Activated CD8-positive, alpha-beta memory T cell treated with anti-CD3 and anti-CD28 coated beads for 1 hour (primary cell): ENCODE data around the gene GNAL.
A peak's percentile ranks its signal among the peaks of the same experiment; 100 is the strongest.
"Not testable (repeated sequence)": the region's sequence is repeated elsewhere in the genome, so short reads cannot be mapped to it uniquely, and the experiment has no call there.

Experiments used
- DNase-seq, 2 donors: peaks; one replicate each; pipeline ENCODE4 v3.0.0-alpha.2; 2020; ENCODE audit warnings: low read depth in 1 of 2; ENCODE audit errors: extremely low read depth in 1 of 2

Gene GNAL

GRCh38 chr18:11688972-11689668, at the start of gene GNAL:
Gene GNAL (plus strand): TSS chr18:11689264. CDS start chr18:11689564, 300 bp downstream.
- peak in 1 of 2 donors; percentile 7 for DNase-seq

- DNase-seq: not testable (repeated sequence)
These were observed 41.8 kb upstream of the GNAL start for GRCh38 chr18:11647310-11647709.

- DNase-seq: not testable (repeated sequence)
These were observed 41.3 kb upstream of the GNAL start for GRCh38 chr18:11647804-11648203.

GRCh38 chr18:11649839-11650238, 39.2 kb upstream of the GNAL start:
- no peak for DNase-seq

- no peak for DNase-seq
These were observed 37.2 kb upstream of the GNAL start for GRCh38 chr18:11651899-11652298.

- no peak for DNase-seq
These were observed 35.5 kb upstream of the GNAL start for GRCh38 chr18:11653521-11653920.

GRCh38 chr18:11654736-11655605, 34.1 kb upstream of the GNAL start:
- DNase-seq: peak in 1 of 2 donors; percentile 6

GRCh38 chr18:11655606-11655932, 33.5 kb upstream of the GNAL start:
- no peak for DNase-seq

- DNase-seq: no peak
These were observed 31.9 kb upstream of the GNAL start for GRCh38 chr18:11657152-11657551.

GRCh38 chr18:11657554-11657953, 31.5 kb upstream of the GNAL start:
- DNase-seq: no peak

- no peak for DNase-seq
These were observed 31.0 kb upstream of the GNAL start for GRCh38 chr18:11658019-11658418.

- DNase-seq: no peak
These were observed 30.1 kb upstream of the GNAL start for GRCh38 chr18:11658989-11659388.

- no peak for DNase-seq
These were observed 28.4 kb upstream of the GNAL start for GRCh38 chr18:11660691-11661090.

- DNase-seq: no peak
These were observed 27.6 kb upstream of the GNAL start for GRCh38 chr18:11661430-11661829.

GRCh38 chr18:11663439-11664029, 25.5 kb upstream of the GNAL start:
- no peak for DNase-seq

GRCh38 chr18:11664286-11664685, 24.8 kb upstream of the GNAL start:
- DNase-seq: no peak

- DNase-seq: no peak
These were observed 23.9 kb upstream of the GNAL start for GRCh38 chr18:11665146-11665545.

GRCh38 chr18:11665587-11665986, 23.5 kb upstream of the GNAL start:
- DNase-seq: no peak

- DNase-seq: no peak
These were observed 22.9 kb upstream of the GNAL start for GRCh38 chr18:11666176-11666575.

- DNase-seq: no peak
These were observed 22.2 kb upstream of the GNAL start for GRCh38 chr18:11666831-11667230.

GRCh38 chr18:11667578-11667977, 21.5 kb upstream of the GNAL start:
- DNase-seq: no peak
